H1 (cell line): Measurements from ENCODE around the gene WIPF3. TPM values are rescaled to one million over a fixed set of nuclear protein-coding genes. Genes with fewer than 3 reads are reported as not detected.

ENCODE experiments used
- CTCF ChIA-PET: fragments of 300-600 bp; sonication (Branson Sonifier 250); formaldehyde crosslinking; loops from one replicate; lab custom pipeline; 2021; ENCODE audit not compliant: partially characterized antibody; lab: Charles Lee
- POLR2A ChIA-PET: fragments of 300-600 bp; sonication (Branson Sonifier 250); formaldehyde crosslinking; loops from one replicate; lab custom pipeline; 2021; ENCODE audit warnings: inconsistent platforms; ENCODE audit not compliant: partially characterized antibody; lab: Charles Lee
- DNase-seq, 2 experiments: peaks; one replicate each; pipeline versions ENCODE4 v3.0.0 to v3.0.0-alpha.2; 2010 to 2022; ENCODE audit warnings: low spot score in 2 of 2, low read depth in 1 of 2, mixed read lengths in 1 of 2
- FAIRE-seq: peaks from 2 replicates; lab custom pipeline; 2011; peaks lifted over from hg19 to GRCh38; lab: Jason Lieb, UNC
- H2AFZ ChIP-seq: 2 replicates; pipeline ENCODE4 v1.8.1; 2012; ENCODE audit warnings: low read length, inconsistent platforms
- H2AK5ac ChIP-seq: 2 replicates; pipeline ENCODE4 v1.6.1; 2013; ENCODE audit warnings: low read depth, low read length
- H2BK120ac ChIP-seq: replicated peaks from 2 replicates; pipeline ENCODE3; 2013; ENCODE audit warnings: low read depth, low read length, inconsistent platforms
- H2BK12ac ChIP-seq: 2 replicates; pipeline ENCODE4 v1.6.1; 2013; ENCODE audit warnings: low read depth, low read length
- H2BK15ac ChIP-seq: 2 replicates; pipeline ENCODE4 v1.6.1; 2013; ENCODE audit warnings: low read length
- H2BK20ac ChIP-seq: 2 replicates; pipeline ENCODE4 v1.6.1; 2013; ENCODE audit warnings: low read length
- H2BK5ac ChIP-seq: 2 replicates; pipeline ENCODE4 v1.6.1; 2013; ENCODE audit warnings: low read depth, low read length
- H3K14ac ChIP-seq: 2 replicates; pipeline ENCODE4 v1.6.1; 2013; ENCODE audit warnings: inconsistent platforms; ENCODE audit not compliant: insufficient read length
- H3K18ac ChIP-seq: 2 replicates; pipeline ENCODE4 v1.6.1; 2013; ENCODE audit warnings: low read length; ENCODE audit errors: extremely low read depth
- H3K23ac ChIP-seq: 2 replicates; pipeline ENCODE4 v1.6.1; 2013; ENCODE audit warnings: inconsistent platforms; ENCODE audit not compliant: insufficient read length
- H3K23me2 ChIP-seq: 2 replicates; pipeline ENCODE4 v1.6.1; 2013; ENCODE audit warnings: low read depth, low read length
- H3K27ac ChIP-seq: 2 replicates; pipeline ENCODE4 v1.6.1; 2011; ENCODE audit warnings: low read depth, low read length, inconsistent platforms
- H3K27me3 ChIP-seq, 4 experiments: replicated peaks in 1 of 4; 1 replicate in 1 of 4; 2 replicates in 3 of 4; pipeline versions ENCODE4 v1.6.1 to v1.8.1; 2011 to 2013; ENCODE audit warnings: low read length in 3 of 4, mild to moderate bottlenecking in 3 of 4, inconsistent platforms in 2 of 4, mixed read lengths in 2 of 4, moderate library complexity in 1 of 4; ENCODE audit not compliant: control insufficient read depth in 3 of 4, insufficient read depth in 3 of 4; ENCODE audit errors: extremely low read depth in 1 of 4
- H3K36me3 ChIP-seq, 4 experiments: 2 replicates each; pipeline versions ENCODE4 v1.6.1 to v1.8.1; 2011 to 2013; ENCODE audit warnings: mild to moderate bottlenecking in 4 of 4, low read length in 3 of 4, moderate library complexity in 2 of 4, control low read depth in 1 of 4, inconsistent platforms in 1 of 4; ENCODE audit not compliant: insufficient read depth in 4 of 4, control insufficient read depth in 2 of 4
- H3K4ac ChIP-seq: replicated peaks from 2 replicates; pipeline ENCODE3; 2013; ENCODE audit warnings: low read length, low read depth, mixed read lengths, inconsistent platforms; ENCODE audit not compliant: insufficient read length
- H3K4me1 ChIP-seq, 4 experiments: replicated peaks in 1 of 4; 1 replicate in 1 of 4; 2 replicates in 3 of 4; pipeline versions ENCODE4 v1.6.1 to v1.8.1; 2011 to 2013; ENCODE audit warnings: low read length in 3 of 4, inconsistent platforms in 2 of 4, mixed read lengths in 1 of 4; ENCODE audit not compliant: insufficient read depth in 4 of 4, control insufficient read depth in 3 of 4
- H3K4me2 ChIP-seq, 2 experiments: 2 replicates each; pipeline versions ENCODE4 v1.6.1 to v1.8.1; 2011 to 2013; ENCODE audit warnings: low read depth in 2 of 2, low read length in 2 of 2, control low read depth in 1 of 2, inconsistent platforms in 1 of 2, mild to moderate bottlenecking in 1 of 2; ENCODE audit not compliant: insufficient read depth in 1 of 2
- H3K4me3 ChIP-seq, 4 experiments: fragments of 200-600, 300-600 bp in 1 of 4; sonication (generic), shearing (Covaris generic), sonication (Bioruptor Twin) in 1 of 4; 2 replicates each; pipeline versions ENCODE4 v1.5.1 to v1.8.1; 2011 to 2016; ENCODE audit warnings: low read length in 4 of 4, low read depth in 3 of 4, control low read depth in 2 of 4, inconsistent platforms in 2 of 4, mild to moderate bottlenecking in 2 of 4, mixed read lengths in 1 of 4, moderate library complexity in 1 of 4; ENCODE audit not compliant: insufficient read depth in 2 of 4; ENCODE audit errors: extremely low read depth in 1 of 4
- H3K56ac ChIP-seq: replicated peaks from 2 replicates; pipeline ENCODE3; 2013; ENCODE audit warnings: low read depth, mild to moderate bottlenecking, mixed read lengths, low read length, inconsistent platforms; ENCODE audit not compliant: insufficient read length
- H3K79me1 ChIP-seq: 2 replicates; pipeline ENCODE4 v1.6.1; 2013; ENCODE audit warnings: low read depth, low read length, control low read depth
- H3K79me2 ChIP-seq, 2 experiments: 2 replicates each; pipeline versions ENCODE4 v1.6.1 to v1.8.1; 2012 to 2013; ENCODE audit warnings: low read length in 2 of 2, mild to moderate bottlenecking in 2 of 2, inconsistent platforms in 1 of 2; ENCODE audit not compliant: insufficient read depth in 2 of 2, control insufficient read depth in 1 of 2
- H3K9ac ChIP-seq, 4 experiments: replicated peaks in 1 of 4; 1 replicate in 1 of 4; 2 replicates in 3 of 4; pipeline versions ENCODE4 v1.6.1 to v1.8.1; 2011 to 2013; ENCODE audit warnings: low read depth in 3 of 4, low read length in 3 of 4, control low read depth in 2 of 4, mild to moderate bottlenecking in 2 of 4, moderate library complexity in 2 of 4, inconsistent platforms in 1 of 4; ENCODE audit errors: extremely low read depth in 1 of 4
- H3K9me3 ChIP-seq, 2 experiments: 2 replicates each; pipeline versions ENCODE4 v1.6.1 to v1.8.1; 2012 to 2013; ENCODE audit warnings: mild to moderate bottlenecking in 2 of 2, moderate library complexity in 2 of 2, control low read depth in 1 of 2, inconsistent platforms in 1 of 2, low read depth in 1 of 2, low read length in 1 of 2, mixed read lengths in 1 of 2; ENCODE audit not compliant: insufficient read depth in 2 of 2
- H4K20me1 ChIP-seq, 2 experiments: replicated peaks in 1 of 2; 2 replicates each; pipeline versions ENCODE3 to v1.8.1; 2011 to 2013; ENCODE audit warnings: inconsistent platforms in 2 of 2, low read length in 2 of 2, mild to moderate bottlenecking in 1 of 2; ENCODE audit not compliant: insufficient read depth in 2 of 2, control insufficient read depth in 1 of 2
- H4K5ac ChIP-seq: 2 replicates; pipeline ENCODE4 v1.6.1; 2013; ENCODE audit warnings: low read length, low read depth, mixed read lengths, inconsistent platforms; ENCODE audit not compliant: insufficient read length
- H4K8ac ChIP-seq: 2 replicates; pipeline ENCODE4 v1.8.0; 2013; ENCODE audit warnings: mild to moderate bottlenecking, moderate library complexity, low read length, inconsistent platforms; ENCODE audit not compliant: insufficient read depth; ENCODE audit errors: extremely low read depth
- H4K91ac ChIP-seq: replicated peaks from 2 replicates; pipeline ENCODE3; 2013; ENCODE audit warnings: low read length, mixed read lengths, inconsistent platforms; ENCODE audit not compliant: insufficient read length
- EZH2 ChIP-seq: fragments of 200-600 bp; sonication (generic); IDR thresholded peaks from 2 replicates; pipeline ENCODE4 v1.7.1; 2012; ENCODE audit warnings: low read depth, mild to moderate bottlenecking, moderate library complexity, low read length, inconsistent platforms; ENCODE audit not compliant: severe bottlenecking
- KDM4A ChIP-seq: IDR thresholded peaks from one replicate; pipeline ENCODE4 v1.7.1; 2012; ENCODE audit warnings: low read depth, mild to moderate bottlenecking, moderate library complexity, low read length, inconsistent platforms; ENCODE audit not compliant: severe bottlenecking
- KDM5A ChIP-seq: fragments of 200-600 bp; IDR thresholded peaks from 2 replicates; pipeline ENCODE4 v1.7.1; 2012; ENCODE audit warnings: mild to moderate bottlenecking, low read length, inconsistent platforms, mixed read lengths
- MAFK ChIP-seq: IDR thresholded peaks from 2 replicates; pipeline ENCODE4 v1.6.1; 2012; ENCODE audit warnings: low read depth, mild to moderate bottlenecking, improper control_type of control experiment, low read length
- POU5F1 ChIP-seq: IDR thresholded peaks from 2 replicates; pipeline ENCODE4 v1.6.1; 2011; ENCODE audit warnings: low read depth, mild to moderate bottlenecking, low read length, moderate library complexity
- RXRA ChIP-seq: IDR thresholded peaks from 2 replicates; pipeline ENCODE4 v1.6.1; 2011; ENCODE audit warnings: low read depth, mild to moderate bottlenecking, low read length, moderate library complexity; ENCODE audit not compliant: insufficient read depth
- SIRT6 ChIP-seq: IDR thresholded peaks from one replicate; pipeline ENCODE4 v1.7.1; 2012; ENCODE audit warnings: low read length, inconsistent platforms
- SP1 ChIP-seq: IDR thresholded peaks from 2 replicates; pipeline ENCODE4 v1.6.1; 2011; ENCODE audit warnings: low read depth, low read length
- SP2 ChIP-seq: IDR thresholded peaks from 2 replicates; pipeline ENCODE4 v1.6.1; 2012; ENCODE audit warnings: mild to moderate bottlenecking, low read length, inconsistent platforms
- TBP ChIP-seq: IDR thresholded peaks from 2 replicates; pipeline ENCODE4 v1.6.1; 2011; ENCODE audit warnings: low read depth, low read length, improper control_type of control experiment
- ZNF274 ChIP-seq: IDR thresholded peaks from 2 replicates; pipeline ENCODE4 v1.7.0; 2012; ENCODE audit warnings: low read length, borderline replicate concordance; ENCODE audit errors: extremely low read depth
- WGBS, 2 experiments: shearing (Covaris generic) in 1 of 2; methylation state at CpG; one replicate each; pipeline versions ENCODE4 v1.1.6 to v1.1.7; 2013 to 2015; ENCODE audit warnings: low lambda C conversion rate in 2 of 2, mixed read lengths in 2 of 2, inconsistent platforms in 1 of 2, low coverage in 1 of 2, missing lambda C conversion rate in 1 of 2; ENCODE audit not compliant: insufficient replicate concordance in 2 of 2, insufficient coverage in 1 of 2, insufficient read length in 1 of 2; ENCODE audit errors: extremely low coverage in 1 of 2, missing lambda C conversion rate in 1 of 2; 5-methylcytosine and 5-hydroxymethylcytosine counted together
- polyA plus RNA-seq, 7 experiments: library from polyadenylated mRNA; depleted of rRNA in 3 of 7; stranded (reverse) in 5 of 7; unstranded in 2 of 7; fragments of >200 nt in 5 of 7; fragments of 200-250 nt in 2 of 7; gene quantifications; 1 replicate in 5 of 7; 2 replicates in 1 of 7; 4 replicates in 1 of 7; pipeline versions ENCODE4 v1.2.1 to v1.2.3, GENCODE V29; 2011 to 2013; ENCODE audit warnings: missing spikeins in 2 of 7, mixed read lengths in 2 of 7
- total RNA-seq: library from RNA; stranded (reverse); fragmentation: NEBNext Ultra II Directional; extraction: Animal tissue kit (Norgen Biotek cat#: 25700); gene quantifications from 2 replicates; pipeline ENCODE4 v1.2.1, GENCODE V29; 2021

WIPF3 gene
- total and polyA plus RNA-seq, 2 of the 8 experiments (the other 6 are each of a cell fraction or from before 2014, with no cell fraction given), result 5.0 to 12.1 TPM

DNA sequence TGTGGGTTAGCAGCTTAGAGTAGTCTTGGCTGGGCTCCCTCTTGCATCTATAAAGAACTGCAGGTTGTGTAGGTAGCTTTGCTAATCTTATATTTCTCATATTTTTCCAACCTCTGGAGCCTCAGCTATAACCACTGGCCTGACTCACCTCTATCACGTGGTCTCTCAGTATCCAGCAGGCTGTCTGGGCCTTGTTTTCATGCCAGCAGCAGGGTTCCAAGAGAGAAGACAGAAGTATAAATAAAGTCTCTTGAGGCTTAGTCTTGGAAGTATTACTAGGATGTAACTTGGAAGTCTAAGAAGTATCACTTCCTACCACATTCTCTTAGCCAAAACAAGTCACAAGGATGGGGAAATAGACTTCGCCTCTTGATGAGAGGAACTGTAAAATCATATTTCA is 73.3 kb downstream of the WIPF3 start:
- no peak overlapping the region for H2BK20ac ChIP-seq
- H4K20me1 ChIP-seq, result no peaks in the 10 kb centered on the region
- no peak overlapping the region for H2BK12ac ChIP-seq
- FAIRE-seq, result no peak
- no peak overlapping the region for H4K5ac ChIP-seq
- 74% methylated on average over 2 of the region's 2 CpGs; no CpG with 5 or more reads in 1 of the 2 experiments for WGBS, 2 experiments
- no peak overlapping the region for H2BK5ac ChIP-seq
- H3K9ac ChIP-seq, result no peak overlapping the region
- no peak for TF ChIP-seq KDM5A
- TF ChIP-seq SP2, result no peak
- no peak for TF ChIP-seq RXRA
- TF ChIP-seq ZNF274, result no peak
- no peak for TF ChIP-seq SIRT6
- TF ChIP-seq SP1, result no peak
- TF ChIP-seq TBP, result no peak
- no peak for TF ChIP-seq POU5F1
- no peak for TF ChIP-seq EZH2
- no peak for TF ChIP-seq KDM4A
- no peak for TF ChIP-seq MAFK
- no peaks in the 10 kb centered on the region for H3K36me3 ChIP-seq
- H4K91ac ChIP-seq, result no peak overlapping the region
- H3K4me2 ChIP-seq, result no peak overlapping the region
- H3K14ac ChIP-seq, result no peak overlapping the region
- no peak overlapping the region for H3K23ac ChIP-seq
- no peak overlapping the region for H3K4me3 ChIP-seq
- H3K23me2 ChIP-seq, result peaks cover 7% of the 10 kb centered on the region
- H2AK5ac ChIP-seq, result no peak overlapping the region
- no peak for DNase-seq
- no peaks in the 10 kb centered on the region for H3K79me1 ChIP-seq
- H3K18ac ChIP-seq, result no peak overlapping the region
- H3K27ac ChIP-seq, result no peak overlapping the region
- no peak overlapping the region for H3K56ac ChIP-seq
- H3K9me3 ChIP-seq, result no peaks in the 10 kb centered on the region
- no peak overlapping the region for H2AFZ ChIP-seq
- no peak overlapping the region for H2BK120ac ChIP-seq
- no peaks in the 10 kb centered on the region for H3K27me3 ChIP-seq
- no peaks in the 10 kb centered on the region for H3K79me2 ChIP-seq
- H4K8ac ChIP-seq, result no peak overlapping the region
- no peak overlapping the region for H2BK15ac ChIP-seq
- CTCF ChIA-PET, result interaction anchor here (0.5 to 2.5 kb wide), 6 partner anchors 20 to 130 kb away, joined by 3 to 11 read pairs (median 4); no protein-coding TSS in a partner anchor
- POLR2A ChIA-PET, result no interaction called here
- peaks cover 6 to 14% (median 11%) of the 10 kb centered on the region in 4 experiments for H3K4me1 ChIP-seq
- H3K4ac ChIP-seq, result no peak overlapping the region
